ENCODE data around the gene CDC5L. TPM values are rescaled to one million over a fixed set of nuclear protein-coding genes. Genes with fewer than 3 reads are reported as not detected.
A peak's percentile ranks its signal among the peaks of the same experiment; 100 is the strongest.

CDC5L gene
- total and polyA plus RNA-seq, 7 experiments from 2014 or later: 14.5 to 25.4 (median 20.8) TPM

- no peaks in the 10 kb centered on the region for H3K4me1 ChIP-seq (ENCODE audit: control insufficient read depth in 2 of 2, insufficient read depth in 2 of 2, low read length in 2 of 2)
- no peak for DNase-seq
- intact Hi-C loops (cut with micrococcal nuclease): no loop called here
- Mint-ChIP-seq H3K27me3 (peaks cover 0 to 26% (median 0%) of the 10 kb centered on the region in 5 donors), H3K4me3 (no peak overlapping the region), H3K36me3 (no peaks in the 10 kb centered on the region), H3K9me3 (peaks cover 0 to 4% (median 0%) of the 10 kb centered on the region in 11 donors), H3K4me1 (no peaks in the 10 kb centered on the region), H3K27ac (no peak overlapping the region)
- H3K27ac ChIP-seq (ENCODE audit: low read depth, low read length): no peak overlapping the region
- H3K4me3 ChIP-seq (ENCODE audit: low read length): no peak overlapping the region
- ATAC-seq: no peak
- H3K36me3 ChIP-seq (ENCODE audit: control insufficient read depth in 2 of 3, insufficient read depth in 3 of 3, low read length in 3 of 3): no peaks in the 10 kb centered on the region
- ChIA-PET POLR2A (no interaction called here), CTCF (interaction anchor here (0.6 kb wide), 1 partner anchor 16 kb away, joined by 3 read pairs; no protein-coding TSS in a partner anchor)
- no peaks in the 10 kb centered on the region for H3K9me3 ChIP-seq (ENCODE audit: control insufficient read depth in 2 of 3, low read length in 3 of 3)
- no peaks in the 10 kb centered on the region for H3K27me3 ChIP-seq (ENCODE audit: control insufficient read depth in 2 of 2, insufficient read depth in 2 of 2, low read length in 2 of 2)
Observed at GRCh38 chr6:44355640-44356039, 31.9 kb upstream of the CDC5L start.

- intact Hi-C loops (cut with micrococcal nuclease): no loop called here
- Mint-ChIP-seq H3K27me3 (peaks cover 0 to 26% (median 4%) of the 10 kb centered on the region in 5 donors), H3K9me3 (peaks cover 0 to 4% (median 0%) of the 10 kb centered on the region in 11 donors), H3K27ac (no peak overlapping the region), H3K4me1 (no peaks in the 10 kb centered on the region), H3K36me3 (no peaks in the 10 kb centered on the region), H3K4me3 (no peak overlapping the region)
- CTCF ChIA-PET: interaction anchor here (1.3 kb wide), 1 partner anchor 260 kb away, joined by 3 read pairs; no protein-coding TSS in a partner anchor
- no peak overlapping the region for H3K4me3 ChIP-seq (ENCODE audit: low read length)
- ATAC-seq (no peak), DNase-seq (no peak)
- H3K36me3 ChIP-seq (ENCODE audit: control insufficient read depth in 2 of 3, insufficient read depth in 3 of 3, low read length in 3 of 3): no peaks in the 10 kb centered on the region
- no peaks in the 10 kb centered on the region for H3K27me3 ChIP-seq (ENCODE audit: control insufficient read depth in 2 of 2, insufficient read depth in 2 of 2, low read length in 2 of 2)
- POLR2A ChIA-PET: no interaction called here
- no peaks in the 10 kb centered on the region for H3K9me3 ChIP-seq (ENCODE audit: control insufficient read depth in 2 of 3, low read length in 3 of 3)
- H3K27ac ChIP-seq (ENCODE audit: low read depth, low read length): no peak overlapping the region
- no peaks in the 10 kb centered on the region for H3K4me1 ChIP-seq (ENCODE audit: control insufficient read depth in 2 of 2, insufficient read depth in 2 of 2, low read length in 2 of 2)
Observed at GRCh38 chr6:44356487-44356886, 31.0 kb upstream of the CDC5L start.

DNA sequence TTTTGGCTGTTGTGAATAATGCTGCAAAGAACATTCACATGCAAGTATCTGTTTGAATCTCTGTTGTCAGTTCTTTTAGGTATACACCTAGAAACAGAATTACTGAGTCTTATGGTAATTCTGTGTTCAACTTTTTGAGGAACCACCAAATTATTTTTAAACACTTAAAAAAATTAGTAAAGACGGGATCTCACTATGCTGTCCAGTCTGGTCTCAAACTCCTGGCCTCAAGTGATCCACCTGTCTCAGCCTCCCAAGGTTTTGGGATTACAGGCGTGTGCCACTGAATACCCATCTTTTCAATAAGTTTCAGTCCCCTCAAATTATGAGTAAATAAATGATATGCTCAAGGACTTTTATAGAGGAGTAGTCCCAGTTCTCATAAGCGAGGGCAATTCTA, 27.5 kb upstream of the CDC5L start:
- Mint-ChIP-seq H3K27me3 (peaks cover 0 to 25% (median 11%) of the 10 kb centered on the region in 5 donors), H3K4me1 (peaks cover 0 to 2% (median 0%) of the 10 kb centered on the region in 7 donors), H3K9me3 (peaks cover 0 to 4% (median 0%) of the 10 kb centered on the region in 11 donors), H3K27ac (no peak overlapping the region), H3K4me3 (no peak overlapping the region), H3K36me3 (no peaks in the 10 kb centered on the region)
- CTCF ChIA-PET: no interaction called here
- intact Hi-C loops (cut with micrococcal nuclease): no loop called here
- Histone ChIP-seq H3K27me3 (ENCODE audit: control insufficient read depth in 2 of 2, insufficient read depth in 2 of 2, low read length in 2 of 2) (no peaks in the 10 kb centered on the region), H3K27ac (ENCODE audit: low read depth, low read length) (no peak overlapping the region), H3K4me3 (ENCODE audit: low read length) (no peak overlapping the region), H3K9me3 (ENCODE audit: control insufficient read depth in 2 of 3, low read length in 3 of 3) (no peaks in the 10 kb centered on the region), H3K36me3 (ENCODE audit: control insufficient read depth in 2 of 3, insufficient read depth in 3 of 3, low read length in 3 of 3) (no peaks in the 10 kb centered on the region), H3K4me1 (ENCODE audit: control insufficient read depth in 2 of 2, insufficient read depth in 2 of 2, low read length in 2 of 2) (no peaks in the 10 kb centered on the region)
- POLR2A ChIA-PET: no interaction called here
- DNase-seq: no peak
- no peak for ATAC-seq

- peaks cover 0 to 2% (median 0%) of the 10 kb centered on the region in 11 donors for H3K9me3 Mint-ChIP-seq
- H3K27me3 Mint-ChIP-seq: peaks cover 0 to 20% (median 11%) of the 10 kb centered on the region in 5 donors
- no peaks in the 10 kb centered on the region for H3K9me3 ChIP-seq (ENCODE audit: control insufficient read depth in 2 of 3, low read length in 3 of 3)
- ATAC-seq (no peak), DNase-seq (no peak)
- POLR2A ChIA-PET: no interaction called here
- no peaks in the 10 kb centered on the region for H3K36me3 Mint-ChIP-seq
- no peak overlapping the region for H3K27ac ChIP-seq (ENCODE audit: low read depth, low read length)
- H3K36me3 ChIP-seq (ENCODE audit: control insufficient read depth in 2 of 3, insufficient read depth in 3 of 3, low read length in 3 of 3): no peaks in the 10 kb centered on the region
- no peak overlapping the region for H3K4me3 Mint-ChIP-seq
- H3K27me3 ChIP-seq (ENCODE audit: control insufficient read depth in 2 of 2, insufficient read depth in 2 of 2, low read length in 2 of 2): no peaks in the 10 kb centered on the region
- peaks cover 0 to 2% (median 0%) of the 10 kb centered on the region in 7 donors for H3K4me1 Mint-ChIP-seq
- H3K4me1 ChIP-seq (ENCODE audit: control insufficient read depth in 2 of 2, insufficient read depth in 2 of 2, low read length in 2 of 2): no peaks in the 10 kb centered on the region
- no peak overlapping the region for H3K4me3 ChIP-seq (ENCODE audit: low read length)
- intact Hi-C loops (cut with micrococcal nuclease): no loop called here
- H3K27ac Mint-ChIP-seq: no peak overlapping the region
- CTCF ChIA-PET: no interaction called here
Observed at GRCh38 chr6:44361947-44362346, 25.6 kb upstream of the CDC5L start.

GRCh38 chr6:44363377-44363926, 24.1 kb upstream of the CDC5L start:
- Histone ChIP-seq H3K4me1 (ENCODE audit: control insufficient read depth in 2 of 2, insufficient read depth in 2 of 2, low read length in 2 of 2) (no peaks in the 10 kb centered on the region), H3K27me3 (ENCODE audit: control insufficient read depth in 2 of 2, insufficient read depth in 2 of 2, low read length in 2 of 2) (no peaks in the 10 kb centered on the region), H3K27ac (ENCODE audit: low read depth, low read length) (no peak overlapping the region), H3K36me3 (ENCODE audit: control insufficient read depth in 2 of 3, insufficient read depth in 3 of 3, low read length in 3 of 3) (no peaks in the 10 kb centered on the region), H3K9me3 (ENCODE audit: control insufficient read depth in 2 of 3, low read length in 3 of 3) (no peaks in the 10 kb centered on the region), H3K4me3 (ENCODE audit: low read length) (no peak overlapping the region)
- Mint-ChIP-seq H3K9me3 (no peaks in the 10 kb centered on the region), H3K4me3 (no peak overlapping the region), H3K4me1 (peaks cover 0 to 4% (median 0%) of the 10 kb centered on the region in 7 donors), H3K36me3 (peaks cover 0 to under 1% (median 0%) of the 10 kb centered on the region in 5 donors), H3K27ac (peak overlapping the region in 1 of 9 donors; percentile 55), H3K27me3 (peaks cover 8 to 21% (median 10%) of the 10 kb centered on the region in 5 donors)
- no peak for ATAC-seq
- DNase-seq: no peak
- intact Hi-C loops (cut with micrococcal nuclease): no loop called here
- ChIA-PET CTCF (no interaction called here), POLR2A (no interaction called here)

GRCh38 chr6:44366781-44367180, 20.7 kb upstream of the CDC5L start:
- Histone ChIP-seq H3K4me3 (ENCODE audit: low read length) (no peak overlapping the region), H3K27me3 (ENCODE audit: control insufficient read depth in 2 of 2, insufficient read depth in 2 of 2, low read length in 2 of 2) (no peaks in the 10 kb centered on the region), H3K4me1 (ENCODE audit: control insufficient read depth in 2 of 2, insufficient read depth in 2 of 2, low read length in 2 of 2) (no peaks in the 10 kb centered on the region), H3K36me3 (ENCODE audit: control insufficient read depth in 2 of 3, insufficient read depth in 3 of 3, low read length in 3 of 3) (no peaks in the 10 kb centered on the region), H3K9me3 (ENCODE audit: control insufficient read depth in 2 of 3, low read length in 3 of 3) (no peaks in the 10 kb centered on the region), H3K27ac (ENCODE audit: low read depth, low read length) (no peak overlapping the region)
- H3K9me3 Mint-ChIP-seq: no peaks in the 10 kb centered on the region
- H3K4me3 Mint-ChIP-seq: no peak overlapping the region
- DNase-seq (no peak), ATAC-seq (no peak)
- no peak overlapping the region for H3K27ac Mint-ChIP-seq
- POLR2A ChIA-PET: no interaction called here
- CTCF ChIA-PET: no interaction called here
- intact Hi-C loops (cut with micrococcal nuclease): no loop called here
- H3K4me1 Mint-ChIP-seq: peaks cover 0 to 4% (median 0%) of the 10 kb centered on the region in 7 donors
- peaks cover 0 to 4% (median 0%) of the 10 kb centered on the region in 5 donors for H3K36me3 Mint-ChIP-seq
- peaks cover 11 to 23% (median 16%) of the 10 kb centered on the region in 5 donors for H3K27me3 Mint-ChIP-seq

DNA sequence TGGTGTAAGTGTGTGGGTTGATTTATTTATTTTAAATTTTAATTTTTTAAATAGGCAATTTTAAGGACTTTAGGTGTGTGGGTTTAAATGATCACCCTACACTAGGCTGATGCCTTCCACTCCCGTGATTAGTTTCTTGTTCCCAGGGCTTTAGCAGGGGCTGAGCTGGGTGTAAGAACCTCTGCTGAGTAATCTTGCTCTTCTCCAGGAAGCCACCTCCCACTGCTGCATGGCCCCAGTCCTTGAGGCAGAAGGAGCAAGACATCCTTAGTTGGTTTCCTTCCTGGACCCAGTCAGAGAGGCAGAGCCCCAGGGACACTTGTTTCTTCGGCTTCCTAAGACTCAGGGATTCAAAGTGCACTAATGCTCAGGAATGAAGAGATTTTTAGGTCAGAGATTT, 19.8 kb upstream of the CDC5L start:
- H3K36me3 ChIP-seq (ENCODE audit: control insufficient read depth in 2 of 3, insufficient read depth in 3 of 3, low read length in 3 of 3): no peaks in the 10 kb centered on the region
- no peak overlapping the region for H3K4me3 Mint-ChIP-seq
- no peak overlapping the region for H3K4me3 ChIP-seq (ENCODE audit: low read length)
- H3K27me3 ChIP-seq (ENCODE audit: control insufficient read depth in 2 of 2, insufficient read depth in 2 of 2, low read length in 2 of 2): no peaks in the 10 kb centered on the region
- CTCF ChIA-PET: no interaction called here
- H3K9me3 ChIP-seq (ENCODE audit: control insufficient read depth in 2 of 3, low read length in 3 of 3): no peaks in the 10 kb centered on the region
- peaks cover 0 to 4% (median 0%) of the 10 kb centered on the region in 5 donors for H3K36me3 Mint-ChIP-seq
- intact Hi-C loops (cut with micrococcal nuclease): no loop called here
- peaks cover 12 to 23% (median 14%) of the 10 kb centered on the region in 5 donors for H3K27me3 Mint-ChIP-seq
- no peak for DNase-seq
- ATAC-seq: no peak
- POLR2A ChIA-PET: no interaction called here
- no peak overlapping the region for H3K27ac ChIP-seq (ENCODE audit: low read depth, low read length)
- H3K27ac Mint-ChIP-seq: no peak overlapping the region
- H3K4me1 ChIP-seq (ENCODE audit: control insufficient read depth in 2 of 2, insufficient read depth in 2 of 2, low read length in 2 of 2): no peaks in the 10 kb centered on the region
- H3K9me3 Mint-ChIP-seq: no peaks in the 10 kb centered on the region
- peaks cover 0 to 4% (median 0%) of the 10 kb centered on the region in 7 donors for H3K4me1 Mint-ChIP-seq

Measured in naive thymus-derived CD4-positive, alpha-beta T cell (primary cell).